Endodermal cell (in vitro differentiated cells): ENCODE results near the gene MAP7. TPM values are rescaled to one million over a fixed set of nuclear protein-coding genes. Genes with fewer than 3 reads are reported as not detected.

Experiments
- DNase-seq: peaks from one replicate; pipeline ENCODE4 v3.0.0-alpha.2; 2017
- H3K27ac ChIP-seq: 2 replicates; pipeline ENCODE4 v1.5.1; 2013; ENCODE audit warnings: mild to moderate bottlenecking, low read depth, low read length, moderate library complexity
- H3K27me3 ChIP-seq: 2 replicates; pipeline ENCODE4 v1.6.1; 2013; ENCODE audit warnings: mild to moderate bottlenecking, low read length, moderate library complexity; ENCODE audit not compliant: insufficient read depth, control insufficient read depth, poor library complexity, severe bottlenecking
- H3K36me3 ChIP-seq: 2 replicates; pipeline ENCODE4 v1.7.0; 2013; ENCODE audit warnings: mild to moderate bottlenecking, low read length, moderate library complexity; ENCODE audit not compliant: control insufficient read depth, insufficient read depth
- H3K4me1 ChIP-seq: one replicate; pipeline ENCODE4 v1.7.0; 2013; ENCODE audit warnings: low read length; ENCODE audit not compliant: control insufficient read depth, insufficient read depth
- H3K4me3 ChIP-seq: 2 replicates; pipeline ENCODE4 v1.5.1; 2013; ENCODE audit warnings: mild to moderate bottlenecking, low read length, moderate library complexity
- H3K9ac ChIP-seq: 2 replicates; pipeline ENCODE4 v1.6.1; 2013; ENCODE audit warnings: mild to moderate bottlenecking, low read length, moderate library complexity; ENCODE audit not compliant: poor library complexity, severe bottlenecking; ENCODE audit errors: extremely low read depth
- H3K9me3 ChIP-seq: 2 replicates; pipeline ENCODE4 v1.6.1; 2013; ENCODE audit warnings: mild to moderate bottlenecking, low read length, moderate library complexity; ENCODE audit not compliant: control insufficient read depth
- H3K27ac Mint-ChIP-seq: 2 replicates; pipeline ENCODE4 v1.8.0; 2020; ENCODE audit warnings: mixed read lengths
- H3K27me3 Mint-ChIP-seq: 2 replicates; pipeline ENCODE4 v1.8.0; 2021; ENCODE audit warnings: mild to moderate bottlenecking, mixed read lengths; ENCODE audit not compliant: insufficient read depth
- H3K36me3 Mint-ChIP-seq: 2 replicates; pipeline ENCODE4 v1.8.0; 2020; ENCODE audit warnings: low read depth, mixed read lengths
- H3K4me1 Mint-ChIP-seq: 2 replicates; pipeline ENCODE4 v1.8.0; 2020; ENCODE audit warnings: mixed read lengths
- H3K4me3 Mint-ChIP-seq: 2 replicates; pipeline ENCODE4 v1.8.0; 2020; ENCODE audit warnings: mild to moderate bottlenecking, moderate library complexity, mixed read lengths
- H3K9me3 Mint-ChIP-seq: 2 replicates; pipeline ENCODE4 v1.8.0; 2020; ENCODE audit warnings: mild to moderate bottlenecking, mixed read lengths
- CTCF ChIP-seq: fragments of 200-600 bp; sonication (generic); conservative IDR thresholded peaks from 2 replicates; pipeline ENCODE4 v1.5.0; 2021; ENCODE audit warnings: antibody characterized with exemption, mild to moderate bottlenecking
- WGBS, 2 experiments: methylation state at CpG; one replicate each; pipeline versions ENCODE4 v1.1.5 to v1.1.7; 2013; ENCODE audit warnings: missing lambda C conversion rate in 2 of 2, mixed read lengths in 1 of 2; ENCODE audit not compliant: insufficient coverage in 1 of 2, insufficient read length in 1 of 2; 5-methylcytosine and 5-hydroxymethylcytosine counted together
- total RNA-seq, 2 donors: library from RNA; stranded (reverse); fragmentation: NEBNext Ultra II Directional in 1 of 2; extraction: Animal tissue kit (Norgen Biotek cat#: 25700) in 1 of 2; gene quantifications; 2 replicates in 1 of 2; 3 replicates in 1 of 2; pipeline ENCODE4 v1.2.1, GENCODE V29; 2021

The MAP7 gene
- total RNA-seq, 2 donors from 2014 or later: 42.4 to 48.7 TPM

- Histone ChIP-seq H3K4me3 (no peak overlapping the region), H3K27ac (no peak overlapping the region), H3K9ac (no peak overlapping the region), H3K36me3 (peaks cover 24% of the 10 kb centered on the region), H3K27me3 (no peaks in the 10 kb centered on the region), H3K4me1 (no peaks in the 10 kb centered on the region), H3K9me3 (no peaks in the 10 kb centered on the region)
- H3K36me3 Mint-ChIP-seq: peaks cover 25% of the 10 kb centered on the region
- H3K27ac Mint-ChIP-seq: no peak overlapping the region
- H3K9me3 Mint-ChIP-seq: no peaks in the 10 kb centered on the region
- 100% methylated on average over 1 of the region's 1 CpG; no CpG with 5 or more reads in 1 of the 2 experiments for WGBS, 2 experiments
- TF ChIP-seq CTCF: no peak
- H3K4me3 Mint-ChIP-seq: no peak overlapping the region
- no peaks in the 10 kb centered on the region for H3K4me1 Mint-ChIP-seq
- no peak for DNase-seq
- no peaks in the 10 kb centered on the region for H3K27me3 Mint-ChIP-seq
These were observed 206.5 kb downstream of the MAP7 start for GRCh38 chr6:136343700-136344099.

- no peak overlapping the region for H3K9ac ChIP-seq
- H3K27me3 ChIP-seq: no peaks in the 10 kb centered on the region
- Mint-ChIP-seq H3K27me3 (no peaks in the 10 kb centered on the region), H3K9me3 (no peaks in the 10 kb centered on the region), H3K36me3 (peaks cover 25% of the 10 kb centered on the region), H3K4me1 (no peaks in the 10 kb centered on the region), H3K27ac (no peak overlapping the region), H3K4me3 (no peak overlapping the region)
- no peak for DNase-seq
- H3K36me3 ChIP-seq: peaks cover 24% of the 10 kb centered on the region
- no peaks in the 10 kb centered on the region for H3K4me1 ChIP-seq
- no peak for TF ChIP-seq CTCF
- no peak overlapping the region for H3K4me3 ChIP-seq
- no peaks in the 10 kb centered on the region for H3K9me3 ChIP-seq
- WGBS, 2 experiments: 90 to 100% methylated on average over 1 to 2 of the region's 2 CpGs
- H3K27ac ChIP-seq: no peak overlapping the region
These were observed 206.9 kb downstream of the MAP7 start for GRCh38 chr6:136343275-136343674.

- no peak overlapping the region for H3K27ac Mint-ChIP-seq
- H3K9ac ChIP-seq: no peak overlapping the region
- TF ChIP-seq CTCF: no peak
- H3K36me3 ChIP-seq: peaks cover 24% of the 10 kb centered on the region
- H3K9me3 ChIP-seq: no peaks in the 10 kb centered on the region
- 91% methylated on average over 3 of the region's 3 CpGs; no CpG with 5 or more reads in 1 of the 2 experiments for WGBS, 2 experiments
- H3K27ac ChIP-seq: no peak overlapping the region
- no peaks in the 10 kb centered on the region for H3K27me3 Mint-ChIP-seq
- H3K4me3 Mint-ChIP-seq: no peak overlapping the region
- H3K4me3 ChIP-seq: no peak overlapping the region
- no peaks in the 10 kb centered on the region for H3K4me1 ChIP-seq
- H3K4me1 Mint-ChIP-seq: no peaks in the 10 kb centered on the region
- no peaks in the 10 kb centered on the region for H3K9me3 Mint-ChIP-seq
- peaks cover 25% of the 10 kb centered on the region for H3K36me3 Mint-ChIP-seq
- no peaks in the 10 kb centered on the region for H3K27me3 ChIP-seq
- DNase-seq: no peak
These were observed 208.3 kb downstream of the MAP7 start for GRCh38 chr6:136341967-136342366.
